ENCODE results near the gene LCMT1.
"Not testable (repeated sequence)": the region's sequence is repeated elsewhere in the genome, so short reads cannot be mapped to it uniquely, and the experiment has no call there.

Gene LCMT1

GRCh38 chr16:25141648-25142047, 30.1 kb downstream of the LCMT1 start:
- no peak for DNase-seq (ENCODE audit: low read depth, low spot score)

DNA sequence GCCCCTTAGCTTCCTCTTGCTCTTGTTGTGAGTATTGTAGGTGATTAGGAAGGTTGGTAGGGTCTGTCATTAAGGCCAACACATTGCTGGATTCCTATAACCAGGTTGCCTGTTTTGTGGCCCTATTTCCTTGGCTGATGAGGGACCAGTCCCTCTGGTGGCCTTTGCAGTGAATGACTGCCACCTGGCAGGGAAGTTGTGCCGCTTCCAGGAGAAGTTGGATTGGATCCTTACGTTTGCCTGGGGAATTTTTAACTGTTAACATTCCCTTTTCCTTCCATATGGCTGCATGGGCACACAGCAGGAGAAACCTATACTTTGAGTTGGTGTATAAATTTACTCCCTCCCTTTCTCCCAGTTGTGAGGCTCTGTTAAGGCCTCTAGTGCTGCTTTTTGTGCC, 32.4 kb downstream of the LCMT1 start:
- DNase-seq (ENCODE audit: low read depth, low spot score): no peak

DNA sequence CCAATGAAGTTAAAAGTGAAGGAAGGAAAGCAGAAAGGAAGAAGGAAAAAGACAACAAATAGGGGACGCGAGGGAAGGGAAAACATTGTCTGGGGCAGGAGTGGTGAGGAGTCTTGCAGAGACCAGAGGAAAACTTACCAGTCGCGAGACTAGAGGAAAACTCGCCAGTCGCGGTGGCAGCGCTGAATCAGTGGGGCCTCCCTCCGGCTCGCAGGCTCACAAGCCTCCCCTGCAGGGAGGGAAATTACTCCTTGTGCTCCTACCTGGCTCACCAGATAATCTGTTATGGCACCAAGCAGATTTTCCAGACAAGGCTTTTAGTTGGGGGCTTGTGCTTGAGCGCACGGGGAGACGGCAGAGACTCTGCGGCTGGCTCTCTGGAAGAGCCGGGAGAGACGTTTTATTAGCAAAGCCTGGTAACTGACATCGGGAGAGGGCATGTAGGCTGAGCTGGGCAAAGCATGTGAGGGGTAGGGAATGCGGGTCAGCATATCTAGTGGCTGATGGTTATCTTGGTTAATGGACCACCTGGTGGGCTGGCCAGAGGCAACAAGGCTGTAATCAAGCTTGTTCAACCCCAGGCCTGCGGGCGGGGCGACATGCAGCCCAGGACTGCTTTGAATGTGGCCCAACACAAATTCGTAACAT, 37.1 kb downstream of the LCMT1 start:
- DNase-seq (ENCODE audit: low read depth, low spot score): no peak

DNA sequence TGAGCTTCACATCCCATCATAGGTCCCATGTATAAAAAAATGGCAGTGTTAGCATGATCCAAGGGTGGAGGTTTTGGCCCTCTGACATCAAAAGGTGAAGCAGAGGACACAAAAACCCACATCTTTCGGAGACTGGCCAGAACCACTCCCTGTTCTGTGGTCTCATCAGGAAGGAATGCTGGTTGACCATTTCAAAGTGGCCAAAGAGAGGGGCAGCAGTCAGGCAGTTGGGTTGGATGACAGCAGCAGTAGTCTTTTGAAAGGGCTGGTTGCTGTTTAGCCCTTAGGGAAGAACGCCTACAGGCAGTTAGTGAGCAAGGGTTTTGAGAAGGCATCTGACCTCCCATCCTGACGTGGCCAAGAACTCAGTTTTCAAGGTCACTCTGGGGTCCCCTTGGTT, 40.5 kb downstream of the LCMT1 start:
- DNase-seq (ENCODE audit: low read depth, low spot score): no peak

- DNase-seq (ENCODE audit: low read depth, low spot score): no peak
These were observed 44.3 kb downstream of the LCMT1 start for GRCh38 chr16:25155553-25156460.

DNA sequence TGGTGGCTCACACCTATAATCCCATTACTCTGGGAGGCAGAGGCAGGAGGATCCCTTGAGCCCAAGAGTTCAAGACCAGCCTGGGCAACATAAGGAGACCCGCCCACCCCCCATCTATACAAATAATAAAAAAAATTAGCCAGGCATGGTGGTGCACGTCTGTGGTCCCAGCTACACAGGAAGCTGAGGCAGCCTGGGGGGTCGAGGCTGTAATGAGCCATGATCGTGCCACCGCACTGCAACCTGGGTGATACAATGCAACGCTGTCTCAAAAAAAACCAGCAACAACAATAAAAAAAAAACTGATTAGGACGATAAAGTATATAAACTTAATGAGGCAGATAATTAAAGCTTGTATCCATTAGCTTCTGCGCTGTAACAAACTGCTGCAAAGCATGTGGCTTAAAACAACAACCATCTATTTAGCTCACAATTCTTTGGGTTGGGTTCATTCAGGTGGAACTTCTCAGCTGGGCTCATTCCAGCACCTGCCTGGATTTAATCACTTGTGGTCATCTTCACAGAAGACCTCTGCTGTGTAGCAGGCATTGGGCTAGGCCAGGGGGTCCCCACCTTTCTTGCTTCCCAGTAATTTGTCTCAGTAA, 45.8 kb downstream of the LCMT1 start:
- DNase-seq (ENCODE audit: low read depth, low spot score): no peak

DNA sequence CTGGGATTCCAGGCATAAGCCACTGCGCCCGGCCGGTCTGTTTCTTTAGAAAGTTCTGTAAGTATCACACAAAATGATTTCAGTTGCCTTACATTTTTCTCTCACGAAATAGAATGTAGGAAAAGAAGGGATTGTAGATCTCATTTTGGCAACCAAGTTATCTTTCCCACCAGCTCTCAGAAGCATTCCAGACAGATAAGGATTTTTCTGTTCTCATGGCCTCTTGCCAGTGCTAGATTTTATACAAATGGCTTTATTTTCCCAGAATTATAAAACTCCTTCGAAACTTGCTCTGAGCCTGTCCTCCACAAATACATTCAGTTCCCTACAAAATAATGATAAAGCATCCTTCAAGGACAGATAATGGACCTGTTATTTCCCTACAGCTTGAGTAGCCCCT, 46.9 kb downstream of the LCMT1 start:
- DNase-seq (ENCODE audit: low read depth, low spot score): no peak

DNA sequence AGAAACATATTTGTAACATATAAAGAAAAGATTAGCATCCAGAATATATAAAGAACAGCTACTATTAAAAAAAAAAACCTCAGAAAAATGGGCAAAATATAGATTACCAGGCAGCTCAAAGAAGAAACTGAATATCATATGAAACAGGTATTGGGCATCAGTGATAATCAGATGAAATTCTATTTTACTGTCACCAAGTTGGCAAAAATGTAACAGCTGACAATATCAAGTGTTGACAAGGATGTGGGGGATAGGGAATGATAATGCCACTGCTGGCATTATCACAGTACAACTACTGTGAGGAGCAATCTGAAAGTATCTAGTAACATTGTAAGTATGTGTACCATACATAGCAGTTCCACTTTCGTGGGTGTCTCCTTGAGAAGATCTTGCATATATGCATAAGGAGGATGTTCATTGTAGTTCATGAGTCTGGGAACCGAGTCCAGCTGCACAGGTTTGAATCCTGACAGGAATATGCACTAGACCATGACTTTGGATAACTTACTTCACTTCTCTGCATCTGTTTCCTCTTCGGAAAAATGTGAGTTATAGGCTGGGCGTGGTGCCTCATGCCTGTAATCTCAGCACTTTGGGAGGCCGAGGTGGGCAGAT, 50.3 kb downstream of the LCMT1 start:
- no peak for DNase-seq (ENCODE audit: low read depth, low spot score)

- no peak for DNase-seq (ENCODE audit: low read depth, low spot score)
These were observed 52.1 kb downstream of the LCMT1 start for GRCh38 chr16:25163683-25164082.

- no peak for DNase-seq (ENCODE audit: low read depth, low spot score)
These were observed 53.7 kb downstream of the LCMT1 start for GRCh38 chr16:25165284-25165683.

DNA sequence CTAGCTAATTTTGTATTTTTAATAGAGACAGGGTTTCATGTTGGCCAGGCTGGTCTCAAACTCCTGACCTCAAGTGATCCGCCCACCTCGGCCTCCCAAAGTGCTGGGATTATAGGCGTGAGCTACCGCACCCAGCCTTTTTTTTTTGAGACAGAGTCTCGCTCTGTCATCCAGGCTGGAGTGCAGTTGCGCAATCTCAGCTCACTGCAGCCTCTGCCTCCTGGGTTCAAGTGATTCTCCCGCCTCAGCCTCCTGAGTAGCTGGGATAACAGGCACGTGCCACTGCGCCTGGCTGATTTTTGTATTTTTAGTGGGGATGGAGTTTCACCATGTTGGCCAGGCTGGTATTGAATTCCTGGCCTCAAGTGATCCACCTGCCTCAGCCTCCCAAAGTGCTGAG, 56.4 kb downstream of the LCMT1 start:
- not testable (repeated sequence) for DNase-seq (ENCODE audit: low read depth, low spot score)

GRCh38 chr16:25171390-25171789, 59.8 kb downstream of the LCMT1 start:
- DNase-seq (ENCODE audit: low read depth, low spot score): no peak

GRCh38 chr16:25172831-25173230, 61.3 kb downstream of the LCMT1 start:
- no peak for DNase-seq (ENCODE audit: low read depth, low spot score)

DNA sequence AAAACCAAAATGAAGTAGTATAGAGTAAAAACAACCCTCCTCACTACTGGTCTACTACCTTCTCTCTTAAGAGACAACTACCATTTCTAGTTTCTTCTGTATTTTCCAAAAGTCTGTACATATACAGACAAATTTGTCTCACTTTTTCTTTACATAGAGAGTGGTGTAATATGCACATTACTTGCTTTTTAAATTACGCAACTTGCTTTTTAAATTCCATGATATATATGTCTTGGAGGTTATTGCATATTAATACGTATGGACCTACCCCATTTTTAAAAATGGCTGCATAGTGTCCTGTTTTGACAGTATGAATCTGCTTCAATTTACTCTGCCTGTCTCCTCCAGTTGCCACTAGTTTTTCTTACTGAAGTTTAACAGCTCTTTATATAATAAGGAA, 62.7 kb downstream of the LCMT1 start:
- DNase-seq (ENCODE audit: low read depth, low spot score): no peak

- DNase-seq (ENCODE audit: low read depth, low spot score): no peak
These were observed 64.6 kb downstream of the LCMT1 start for GRCh38 chr16:25176136-25176535.

DNA sequence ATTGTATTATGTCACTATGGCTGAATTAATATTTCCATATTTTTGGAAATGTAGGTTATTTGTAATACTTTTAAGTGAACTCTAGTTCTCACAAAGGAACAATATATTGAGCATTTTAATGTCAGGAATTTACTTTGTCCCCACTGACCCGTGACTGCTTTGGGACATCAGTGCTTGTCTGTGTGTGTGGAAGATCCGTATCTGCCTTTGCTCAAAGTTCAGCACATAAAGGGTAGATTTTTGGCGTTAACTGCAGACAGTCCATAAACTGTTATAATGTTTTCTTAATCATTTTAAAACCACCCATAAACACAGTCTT, 65.9 kb downstream of the LCMT1 start:
- DNase-seq (ENCODE audit: low read depth, low spot score): no peak

DNA sequence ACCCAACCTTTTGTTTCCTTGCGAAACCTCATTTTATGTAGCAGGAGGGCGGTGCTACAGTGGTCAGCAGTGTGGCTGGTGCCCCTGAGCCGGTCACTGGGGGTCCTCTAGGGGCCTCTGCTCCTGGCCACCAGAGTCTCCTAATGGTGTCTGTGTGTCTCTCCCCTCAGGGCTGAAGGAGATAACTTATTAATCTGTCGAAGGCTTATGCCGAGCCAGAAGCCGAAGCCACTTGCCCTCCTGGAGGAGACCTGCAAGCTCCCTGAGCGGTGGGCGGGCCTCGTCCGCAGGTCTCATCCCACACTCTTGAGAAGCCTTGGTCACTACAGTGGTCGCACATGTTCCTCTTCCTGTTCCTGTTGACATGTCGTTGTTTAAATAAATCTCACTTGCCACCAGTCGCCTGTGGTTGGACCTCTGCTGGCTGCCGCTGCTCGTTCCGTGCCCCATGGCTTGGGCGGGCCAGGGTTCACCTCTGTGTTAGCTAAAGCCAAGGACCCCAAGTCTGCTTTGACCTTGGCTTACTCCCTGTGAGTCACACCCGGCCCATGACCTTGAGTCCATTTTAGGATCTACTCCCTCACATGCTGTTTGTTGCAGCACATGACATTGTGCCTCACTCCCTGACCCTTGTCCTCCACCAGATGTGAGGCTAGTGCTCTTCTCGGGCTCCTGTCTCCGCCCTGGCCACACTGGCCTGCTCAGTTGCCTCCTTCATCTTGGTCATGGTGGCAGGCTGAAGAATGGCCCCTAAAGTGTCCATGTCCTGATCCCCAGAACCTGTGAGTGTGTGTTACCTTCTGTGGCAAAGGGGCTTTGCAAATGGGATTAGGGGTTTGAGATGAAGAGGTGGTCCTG, 66.5 kb downstream of the LCMT1 start:
- no peak for DNase-seq (ENCODE audit: low read depth, low spot score)

GRCh38 chr16:25181236-25181635, 69.7 kb downstream of the LCMT1 start:
- DNase-seq (ENCODE audit: low read depth, low spot score): not testable (repeated sequence)

DNA sequence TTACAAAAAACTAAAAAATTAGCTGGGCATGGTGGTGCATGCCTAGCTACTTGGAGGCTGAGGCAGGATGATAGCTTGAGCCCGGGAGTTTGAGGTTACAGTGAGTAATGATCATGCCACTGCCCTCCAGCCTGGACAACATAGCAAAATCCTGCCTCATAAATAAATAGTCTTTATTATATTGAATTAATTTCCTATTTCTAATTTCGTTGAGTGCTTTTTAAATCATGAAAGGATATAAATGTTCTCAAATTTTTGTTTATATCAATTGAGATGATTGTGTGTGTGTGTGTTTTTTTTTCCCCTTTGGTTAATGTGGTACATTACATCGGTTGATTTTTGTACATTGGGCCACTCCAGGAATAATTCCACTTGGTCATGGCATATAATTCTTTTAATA, 73.2 kb downstream of the LCMT1 start:
- no peak for DNase-seq (ENCODE audit: low read depth, low spot score)

DNA sequence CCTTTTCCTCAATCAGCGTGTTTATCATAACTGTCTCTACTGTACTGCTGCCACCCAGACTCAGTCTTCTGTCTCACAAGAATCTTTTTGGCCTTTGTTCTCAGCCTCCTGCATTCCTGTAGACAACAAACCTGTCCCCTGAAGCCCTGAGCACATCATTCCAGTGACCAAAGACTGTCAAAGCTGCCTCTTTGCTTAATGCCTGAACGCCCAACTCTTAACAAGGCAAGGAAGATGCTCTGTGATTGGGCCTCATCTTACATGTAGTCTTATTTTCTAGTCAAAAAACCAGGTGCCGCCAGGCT, 75.9 kb downstream of the LCMT1 start:
- DNase-seq (ENCODE audit: low read depth, low spot score): no peak

DNA sequence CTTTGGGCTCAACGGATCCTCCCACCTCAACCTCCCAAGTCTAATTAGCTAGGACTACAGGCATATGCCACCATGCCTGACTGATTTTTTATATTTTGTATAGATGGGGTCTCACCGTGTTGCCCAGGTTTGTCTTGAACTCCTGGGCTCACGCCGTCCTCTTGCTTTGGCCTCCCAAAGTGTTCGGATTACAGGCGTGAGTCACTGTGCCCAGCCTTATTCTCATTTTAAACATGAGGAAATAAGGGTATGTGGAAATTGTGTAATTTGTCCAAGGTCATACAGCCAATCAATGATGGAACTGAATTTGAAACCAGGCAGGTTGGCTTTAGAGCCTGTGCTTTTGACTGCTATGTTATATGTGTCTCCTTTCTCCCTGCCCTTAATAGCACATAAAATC, 77.8 kb downstream of the LCMT1 start:
- no peak for DNase-seq (ENCODE audit: low read depth, low spot score)

DNA sequence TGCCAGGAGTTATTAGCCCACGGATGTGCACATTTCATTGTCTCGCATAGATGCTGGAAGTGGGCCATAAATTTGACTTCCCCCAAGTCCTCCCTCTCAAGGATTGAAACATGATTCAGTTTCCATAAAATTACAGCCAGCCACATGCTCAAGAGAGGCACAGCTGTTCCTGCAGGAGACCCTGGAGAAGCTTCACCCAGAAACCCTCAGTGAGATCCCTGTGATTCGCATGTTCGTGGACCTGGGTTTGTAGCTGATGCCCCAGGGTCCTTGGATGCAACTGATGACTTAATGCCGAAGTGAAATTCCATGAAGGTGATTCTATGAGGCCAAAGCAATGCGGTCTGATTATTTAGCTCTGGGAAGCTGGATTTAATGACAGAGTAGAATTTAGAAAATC, 80.6 kb downstream of the LCMT1 start:
- DNase-seq (ENCODE audit: low read depth, low spot score): no peak

Data from brain pericyte (primary cell).